Kidney epithelial cell (primary cell): ENCODE measurements around the gene CTBP2. TPM values are rescaled to one million over a fixed set of nuclear protein-coding genes. Genes with fewer than 3 reads are reported as not detected.

ENCODE experiments used
- DNase-seq: peaks from one replicate; pipeline ENCODE4 v3.0.0-alpha.2; 2010; ENCODE audit warnings: low read depth
- H3K27me3 ChIP-seq: 2 replicates; pipeline ENCODE4 v1.6.0; 2011; ENCODE audit warnings: low read length; ENCODE audit not compliant: control insufficient read depth, insufficient read depth
- H3K36me3 ChIP-seq: 2 replicates; pipeline ENCODE4 v1.5.1; 2011; ENCODE audit warnings: low read length; ENCODE audit not compliant: control insufficient read depth, insufficient read depth
- H3K4me3 ChIP-seq: 2 replicates; pipeline ENCODE4 v1.5.1; 2011; ENCODE audit warnings: low read depth, mild to moderate bottlenecking, control low read depth, low read length
- CTCF ChIP-seq: IDR thresholded peaks from 2 replicates; pipeline ENCODE4 v1.5.1; 2011; ENCODE audit warnings: mild to moderate bottlenecking, moderate library complexity, low read length, control low read depth, inconsistent platforms; ENCODE audit not compliant: insufficient read depth, poor library complexity, severe bottlenecking
- total RNA-seq: library from RNA; depleted of rRNA; stranded (reverse); fragments of >200 nt; gene quantifications from 2 replicates; pipeline ENCODE4 v1.2.3, GENCODE V29; 2015

CTBP2 gene
- total RNA-seq, 1 donor from 2014 or later, result 136 TPM

GRCh38 chr10:125134916-125135770 lies 25.2 kb downstream of the CTBP2 start:
- H3K4me3 ChIP-seq, result no peak overlapping the region
- peaks cover 7% of the 10 kb centered on the region for H3K36me3 ChIP-seq
- no peak for DNase-seq
- no peak for TF ChIP-seq CTCF
- H3K27me3 ChIP-seq, result no peaks in the 10 kb centered on the region

DNA sequence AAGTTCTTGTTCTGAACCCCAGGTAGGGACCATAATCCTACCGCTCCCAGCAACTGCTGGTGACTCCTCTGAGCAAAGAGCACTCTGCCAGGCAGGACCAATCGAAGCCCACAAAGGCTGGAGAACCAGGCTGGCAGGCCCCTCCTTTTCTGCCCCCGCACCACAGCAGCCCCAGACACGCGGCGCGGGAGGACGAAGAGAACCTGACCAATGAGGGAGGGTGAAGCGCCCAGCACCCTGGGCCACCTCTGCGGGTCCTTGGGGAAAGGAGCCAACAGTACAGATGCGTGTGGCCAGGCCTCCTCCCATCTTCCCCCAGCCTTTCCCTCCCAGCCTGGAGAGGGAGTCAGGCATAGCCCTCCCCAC lies 25.9 kb downstream of the CTBP2 start:
- Histone ChIP-seq H3K27me3 (no peaks in the 10 kb centered on the region), H3K36me3 (peaks cover 7% of the 10 kb centered on the region), H3K4me3 (no peak overlapping the region)
- TF ChIP-seq CTCF, result no peak
- DNase-seq, result no peak

- no peak for DNase-seq
- H3K4me3 ChIP-seq, result no peak overlapping the region
- TF ChIP-seq CTCF, result no peak
- peaks cover 7% of the 10 kb centered on the region for H3K36me3 ChIP-seq
- H3K27me3 ChIP-seq, result no peaks in the 10 kb centered on the region
These were observed 26.5 kb downstream of the CTBP2 start for GRCh38 chr10:125133696-125134482.

DNA sequence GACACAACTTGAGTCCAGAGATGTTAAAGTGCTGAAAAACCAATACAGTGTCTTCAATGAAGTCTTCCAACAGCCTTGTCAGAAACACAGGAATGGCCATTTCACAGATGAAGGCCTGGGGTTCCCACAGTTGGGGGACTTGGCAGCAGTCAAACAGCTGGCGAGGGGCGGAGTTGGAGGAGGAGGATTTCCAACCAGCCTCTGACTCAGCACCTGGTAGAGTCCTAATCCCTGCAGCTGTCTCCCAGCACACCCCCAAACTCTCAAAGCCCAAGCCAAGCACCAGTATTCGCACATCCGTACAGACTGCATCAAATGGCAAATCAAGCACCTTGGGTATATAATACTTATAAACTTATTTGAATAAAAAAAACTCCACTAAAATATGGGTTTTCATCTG lies 28.0 kb downstream of the CTBP2 start:
- H3K4me3 ChIP-seq, result no peak overlapping the region
- peaks cover 3% of the 10 kb centered on the region for H3K36me3 ChIP-seq
- no peak for TF ChIP-seq CTCF
- H3K27me3 ChIP-seq, result no peaks in the 10 kb centered on the region
- DNase-seq, result no peak

- TF ChIP-seq CTCF, result no peak
- peaks cover 4% of the 10 kb centered on the region for H3K36me3 ChIP-seq
These were observed 29.4 kb downstream of the CTBP2 start for GRCh38 chr10:125130916-125131315.

More at GRCh38 chr10:125130916-125131315, 29.4 kb downstream of the CTBP2 start:
- Histone ChIP-seq H3K4me3 (no peak overlapping the region), H3K27me3 (no peaks in the 10 kb centered on the region)
- DNase-seq, result no peak
